Fibroblast of skin of right quadriceps (primary cell): ENCODE measurements around the gene C2orf15.
"Not testable (repeated sequence)": the region's sequence is repeated elsewhere in the genome, so short reads cannot be mapped to it uniquely, and the experiment has no call there.

Source experiments
- DNase-seq: peaks from one replicate; pipeline ENCODE4 v3.0.0-alpha.2; 2013

The C2orf15 gene

DNA sequence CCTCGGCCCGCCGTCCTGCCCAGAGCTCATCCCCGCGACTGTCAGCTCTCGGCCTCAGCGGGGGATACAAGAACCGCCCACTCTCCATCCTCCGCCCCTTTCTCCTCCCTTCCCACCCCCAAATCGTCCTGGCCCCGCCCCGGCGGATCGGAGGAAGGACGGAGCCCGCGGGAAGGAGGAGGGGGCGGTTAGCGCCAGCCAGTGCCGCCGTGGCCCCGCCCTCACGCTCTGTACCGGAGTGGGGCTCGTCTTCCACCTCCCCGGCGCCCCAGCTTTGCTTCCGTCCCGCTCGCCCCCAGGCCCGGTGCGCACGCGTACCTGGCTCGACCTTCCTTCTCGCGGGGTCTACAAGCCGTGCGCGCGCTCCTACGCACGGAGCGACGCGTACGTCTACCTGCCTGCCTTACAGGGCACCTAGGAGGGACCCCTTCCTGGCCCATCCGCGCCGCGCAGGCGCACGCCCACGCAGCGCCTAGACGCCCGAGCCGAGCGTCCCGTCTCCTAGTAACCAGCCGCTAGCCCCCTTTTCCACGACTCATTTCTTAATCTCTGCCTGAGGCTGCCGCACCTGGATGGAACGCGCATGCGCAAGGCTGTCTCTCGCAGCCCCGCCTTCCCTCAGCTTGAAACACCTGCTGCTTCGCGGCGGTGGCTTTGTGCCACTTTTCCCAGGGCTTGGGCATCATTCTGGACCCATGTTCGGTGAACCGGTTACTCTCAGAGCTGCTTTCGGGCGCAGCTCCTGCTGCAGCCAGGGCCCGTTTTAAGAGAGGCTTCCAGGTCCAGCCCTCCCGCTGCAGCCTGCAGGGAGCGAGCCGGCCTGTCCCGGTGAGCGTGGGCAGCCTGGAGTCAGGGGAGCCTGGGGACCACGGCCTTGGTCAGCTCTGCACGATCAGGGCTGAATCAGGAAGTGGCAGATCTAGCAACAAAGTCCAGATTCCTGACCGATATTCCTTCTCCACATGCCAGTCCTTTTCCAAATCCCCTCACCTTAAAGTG, at the start of gene C2orf15:
Gene C2orf15, plus strand, starts transcription at position 598 of the 999 bp plus-strand sequence. CDS start 8,852 bp downstream, outside the sequence.
- DNase-seq, result peak; percentile 78

- no peak for DNase-seq
Measured at GRCh38 chr2:99096728-99097127, 44.8 kb upstream of the C2orf15 start.

GRCh38 chr2:99101697-99102096, 39.8 kb upstream of the C2orf15 start:
- DNase-seq, result no peak

DNA sequence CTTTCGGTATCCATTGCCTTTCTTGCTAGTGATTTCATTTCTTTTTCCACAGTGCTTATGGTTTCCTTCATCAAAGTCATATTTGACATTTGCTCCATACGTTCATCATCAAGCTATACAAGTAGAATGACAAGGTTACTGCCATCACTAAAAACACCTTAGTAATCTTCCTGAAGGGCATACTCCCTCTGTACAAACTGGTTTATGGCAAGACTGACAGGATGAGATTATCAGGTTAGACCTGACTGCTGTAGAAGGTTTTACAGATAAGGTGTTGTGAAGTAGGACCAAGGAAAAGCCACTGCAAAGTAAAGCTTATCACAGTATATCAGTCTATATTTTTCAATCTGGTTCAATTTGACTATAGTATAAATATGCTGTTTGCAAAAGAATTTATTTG, 37.5 kb upstream of the C2orf15 start:
- DNase-seq, result no peak

DNA sequence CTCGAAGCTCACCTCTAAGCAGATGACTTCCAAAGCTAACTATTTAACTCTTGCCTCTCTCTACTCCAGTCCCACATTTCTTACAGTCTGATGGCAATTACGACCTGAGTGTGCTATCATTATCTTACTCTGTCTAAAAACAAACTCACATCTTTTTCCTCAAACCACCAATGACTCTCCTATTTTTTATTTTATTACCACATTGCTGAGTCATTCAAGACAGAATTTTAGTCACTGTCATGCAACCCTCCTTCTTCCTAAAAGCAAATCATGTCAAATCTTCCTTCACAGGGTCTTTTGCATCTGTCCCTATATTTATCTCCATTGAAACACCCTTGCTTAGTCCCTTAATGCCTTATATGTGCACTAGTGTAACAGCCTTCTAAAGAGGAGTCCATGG, 34.6 kb upstream of the C2orf15 start:
- DNase-seq, result no peak

- DNase-seq, result no peak
Measured at GRCh38 chr2:99111236-99111635, 30.3 kb upstream of the C2orf15 start.

DNA sequence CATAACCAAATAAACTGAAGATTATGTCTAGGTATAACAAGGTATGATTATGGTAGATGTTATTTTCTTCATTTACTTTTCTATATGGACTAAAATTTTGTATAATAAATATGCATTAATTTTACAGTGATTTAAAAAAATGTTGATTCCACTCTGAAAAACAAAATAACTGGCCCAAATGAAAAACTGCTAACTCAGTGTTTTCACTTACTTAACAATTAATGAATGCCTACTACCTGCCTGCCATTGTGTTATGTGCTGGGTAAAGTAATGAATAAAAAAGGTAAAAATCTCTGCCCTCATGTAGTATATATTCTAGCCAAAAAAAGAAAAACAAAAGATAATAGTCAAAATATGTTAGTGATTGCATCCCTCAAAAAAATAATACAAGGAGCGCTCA, 29.6 kb upstream of the C2orf15 start:
- no peak for DNase-seq

- DNase-seq, result no peak
Measured at GRCh38 chr2:99112617-99113016, 28.9 kb upstream of the C2orf15 start.

DNA sequence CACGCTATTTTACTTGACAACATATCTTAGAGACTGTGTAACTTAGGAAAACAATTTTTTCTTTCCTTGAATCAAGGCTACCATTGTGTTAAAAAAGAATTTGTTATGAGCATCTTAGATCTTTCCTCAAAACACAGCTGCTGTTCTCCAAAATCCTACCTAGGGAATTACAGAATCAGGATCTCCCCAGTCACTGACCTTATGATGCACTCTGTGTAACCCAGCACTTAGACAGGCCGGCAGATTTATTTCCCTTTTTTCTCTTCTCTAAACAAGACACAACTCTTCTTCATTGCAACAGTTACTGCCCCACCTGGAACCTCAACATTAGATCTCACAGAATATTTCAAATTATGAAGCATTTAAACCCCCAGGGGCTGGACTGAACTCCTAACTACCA, 13.5 kb upstream of the C2orf15 start:
- no peak for DNase-seq

DNA sequence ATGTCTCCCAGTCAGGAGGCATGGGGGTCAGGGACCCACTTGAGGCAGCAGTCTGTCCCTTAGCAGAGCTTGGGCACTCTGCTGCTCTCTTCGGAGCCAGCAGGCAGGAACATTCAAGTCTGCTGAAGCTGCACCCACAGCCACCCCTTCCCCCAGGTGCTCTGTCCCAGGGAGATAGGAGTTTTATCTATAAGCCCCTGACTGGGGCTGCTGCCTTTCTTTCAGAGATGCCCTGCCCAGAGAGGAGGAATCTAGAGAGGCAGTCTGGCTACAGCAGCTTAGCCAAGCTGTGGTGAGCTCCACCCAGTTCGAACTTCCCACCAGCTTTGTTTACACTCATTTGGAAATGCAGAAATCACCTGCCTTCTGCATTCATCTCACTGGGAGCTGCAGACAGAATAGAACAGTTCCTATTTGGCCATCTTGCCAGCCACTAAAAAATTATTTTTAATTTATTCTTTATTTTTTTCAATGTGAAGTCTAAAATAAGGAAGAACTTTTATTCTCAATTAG, 6.4 kb upstream of the C2orf15 start:
- not testable (repeated sequence) for DNase-seq

GRCh38 chr2:99139003-99139402, 2.5 kb upstream of the C2orf15 start:
- DNase-seq, result no peak

DNA sequence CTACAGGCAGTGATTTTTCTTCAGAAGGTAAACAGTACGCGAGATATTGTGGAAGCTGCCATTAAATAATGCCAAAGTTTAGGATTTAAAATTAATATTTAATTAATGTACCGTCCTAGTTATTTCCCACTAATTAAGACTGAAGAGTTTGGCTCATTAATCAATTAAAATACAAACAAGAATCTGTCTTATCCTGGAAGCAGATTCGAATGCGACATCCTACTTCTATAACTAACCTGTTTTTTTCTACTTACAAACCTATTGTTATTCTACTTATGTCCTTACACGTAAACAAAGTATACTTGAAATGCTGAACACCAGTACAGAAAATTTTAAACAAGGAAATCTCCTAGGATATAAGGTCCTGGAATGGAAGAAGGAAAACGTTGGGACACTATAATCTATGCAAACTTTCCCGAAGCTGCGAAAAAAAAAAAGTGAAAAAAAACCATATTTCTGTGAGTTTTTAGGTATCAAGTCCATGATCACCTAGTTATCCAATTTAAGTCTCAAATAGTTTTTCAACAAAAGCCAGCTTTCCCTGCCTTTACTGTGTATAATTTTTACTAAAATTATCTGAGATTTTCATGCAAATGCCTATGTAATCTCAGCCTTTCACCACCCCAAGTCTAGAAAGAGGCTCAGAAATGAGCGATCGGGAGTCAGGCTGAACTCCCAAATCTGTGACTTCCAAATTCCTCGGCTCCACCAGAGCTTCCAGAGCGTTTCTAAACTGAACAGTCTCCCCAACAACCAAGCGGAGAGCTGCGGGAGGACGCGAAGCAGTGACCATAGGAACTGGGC, 1.2 kb upstream of the C2orf15 start:
- DNase-seq, result peak; percentile 7

DNA sequence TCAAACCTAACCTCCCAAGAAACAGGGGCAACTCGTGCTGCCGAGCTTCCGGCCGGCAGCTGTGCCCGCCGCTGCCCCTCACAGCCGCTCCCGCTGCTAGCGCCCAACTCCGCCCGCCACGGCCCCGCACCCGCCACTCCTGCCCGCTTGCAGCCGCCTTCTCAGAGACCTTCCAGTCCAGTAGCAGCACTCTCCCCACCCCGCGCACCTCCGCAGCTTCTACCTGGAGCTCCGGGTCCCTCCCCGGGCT, 722 bp upstream of the C2orf15 start:
- no peak for DNase-seq

DNA sequence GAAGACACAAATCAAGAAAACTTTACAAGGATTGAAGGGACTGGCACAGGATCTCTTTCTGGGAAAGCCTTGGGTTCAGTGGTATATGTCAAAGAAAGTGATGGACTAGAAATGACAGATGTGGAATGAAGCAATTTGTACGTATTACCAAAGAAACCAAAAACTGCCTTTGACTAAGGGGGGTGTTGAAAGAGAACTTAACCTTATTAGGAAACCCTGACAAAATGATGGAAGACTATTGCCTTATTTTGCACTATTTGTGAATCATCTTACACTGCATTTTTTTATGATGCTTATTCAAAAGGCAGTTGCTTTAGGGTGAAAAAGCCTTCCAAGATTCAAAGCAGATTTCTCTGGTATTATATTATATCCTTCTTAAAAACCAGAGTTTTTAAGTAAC, 9.2 kb downstream of the C2orf15 start:
- peak; percentile 24 for DNase-seq

DNA sequence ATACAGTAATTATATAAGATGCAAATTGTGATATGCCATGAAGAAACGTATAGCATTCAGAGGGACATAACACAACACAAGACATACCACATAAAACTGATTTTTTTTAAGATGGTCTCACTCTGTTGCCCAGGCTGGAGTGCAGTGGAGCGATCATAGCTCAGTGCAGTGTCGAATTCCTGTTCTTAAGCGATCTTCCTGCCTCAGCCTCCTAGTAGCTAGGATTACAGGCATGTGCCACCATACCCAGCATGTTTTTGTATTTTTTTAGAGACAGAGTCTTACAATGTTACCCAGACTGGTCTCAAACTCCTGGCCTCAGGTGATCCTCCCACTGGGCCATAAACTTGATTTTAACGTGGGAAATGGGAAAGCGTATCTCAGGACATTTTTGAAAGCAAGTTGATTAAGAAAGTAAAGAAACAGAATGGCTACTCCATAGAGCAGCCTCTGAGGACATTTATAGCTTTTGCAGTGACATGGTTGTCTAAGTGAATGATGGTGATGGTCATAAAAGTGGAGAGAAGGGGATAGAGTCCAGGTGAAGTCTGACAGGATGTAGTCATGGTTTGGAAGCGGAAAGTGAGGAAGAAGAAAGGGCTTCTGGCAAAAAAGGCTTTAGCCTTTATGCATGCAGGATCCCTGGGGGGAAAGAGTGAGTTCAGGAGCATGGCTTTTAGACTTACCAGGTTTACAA, 10.8 kb downstream of the C2orf15 start:
- DNase-seq, result no peak

DNA sequence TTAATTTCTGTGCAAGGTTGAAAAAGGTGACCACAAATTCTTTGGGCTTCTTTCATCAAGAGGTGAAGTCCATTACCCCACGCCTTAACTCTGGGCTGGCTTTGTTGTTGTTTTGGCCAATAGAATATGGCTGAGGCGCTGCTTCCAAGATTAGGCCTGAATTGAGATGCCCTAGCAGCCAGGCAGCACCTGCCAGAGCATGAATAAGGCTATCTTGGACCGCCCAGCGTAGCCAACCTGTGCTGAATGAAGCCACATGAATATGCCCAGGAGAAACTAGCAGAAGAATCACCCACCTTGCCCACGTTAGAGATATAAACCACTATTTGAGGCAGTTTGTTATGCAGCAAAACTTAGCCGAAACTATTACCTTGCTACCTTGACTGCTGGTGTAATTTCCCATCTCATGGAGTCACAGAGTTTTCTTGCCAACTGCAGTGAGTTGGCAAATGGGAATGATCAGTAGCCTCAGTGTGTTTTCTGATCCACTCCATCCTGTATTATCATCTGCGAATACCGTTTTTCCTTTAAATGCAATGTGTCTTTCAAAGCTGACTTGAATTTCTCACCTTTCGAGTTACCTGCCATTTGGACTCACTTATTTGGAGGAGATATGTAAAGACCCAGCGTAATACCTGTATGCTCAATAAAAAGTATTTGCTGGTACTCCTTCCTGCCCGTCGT, 12.6 kb downstream of the C2orf15 start:
- DNase-seq, result no peak

DNA sequence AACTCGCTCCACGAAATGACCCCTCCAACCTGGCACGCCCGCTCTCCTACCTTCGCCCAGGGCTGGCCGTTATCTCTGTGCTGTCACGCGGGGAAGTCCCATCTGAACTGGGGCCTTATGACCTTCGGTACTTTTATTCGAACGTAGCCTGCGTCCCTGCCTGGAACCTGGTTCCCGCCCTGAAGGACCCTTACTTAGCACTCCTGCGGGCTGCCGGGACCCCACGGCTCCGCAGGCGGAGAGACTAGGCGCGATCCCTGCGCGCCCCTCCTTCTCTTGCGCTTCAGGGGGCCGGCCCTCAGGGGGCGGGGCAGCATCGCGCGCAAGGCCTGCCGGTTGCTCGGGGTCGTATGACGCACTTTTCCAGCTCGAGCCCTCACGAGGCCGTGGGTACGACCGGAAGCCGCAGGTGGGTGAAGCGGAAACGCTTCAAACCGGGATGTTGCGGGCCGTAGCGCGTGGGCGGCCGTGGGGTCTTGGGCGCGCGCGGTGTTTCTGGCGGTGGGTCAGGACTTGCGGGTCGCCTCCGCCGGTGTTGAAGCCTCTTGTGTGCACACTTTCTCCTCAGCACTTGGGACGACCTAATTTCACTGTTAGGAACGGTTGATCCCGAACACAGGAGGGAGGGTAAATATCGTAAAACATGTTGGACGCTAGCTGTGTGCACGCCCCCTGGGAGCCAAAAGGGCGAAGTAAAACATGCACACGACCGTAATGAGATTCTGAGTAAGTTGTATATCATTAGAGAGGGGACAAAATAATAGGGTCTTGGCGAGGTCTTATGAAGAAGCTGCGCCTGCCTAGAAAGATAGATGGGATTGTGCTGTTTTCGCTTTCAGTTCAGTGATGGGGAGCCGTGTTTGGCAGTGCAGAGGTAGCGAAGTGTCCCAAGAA, 13.4 kb downstream of the C2orf15 start, which contains the start of the genes LIPT1 and TSGA10:
Gene LIPT1, plus strand, starts transcription at position 325 of the 894 bp plus-strand sequence. CDS start 6,991 bp downstream, outside the sequence.
Gene TSGA10, minus strand, starts transcription at position 300 of the 894 bp plus-strand sequence. CDS start 45,503 bp downstream, outside the sequence.
- DNase-seq, result peak; percentile 83

GRCh38 chr2:99156891-99157290, 15.4 kb downstream of the C2orf15 start:
- no peak for DNase-seq

GRCh38 chr2:99158599-99158998, 17.1 kb downstream of the C2orf15 start:
- no peak for DNase-seq

GRCh38 chr2:99159594-99159993, 18.1 kb downstream of the C2orf15 start:
- DNase-seq, result no peak

GRCh38 chr2:99166218-99166617, 24.7 kb downstream of the C2orf15 start:
- no peak for DNase-seq
